Measurements from ENCODE around the gene TIPIN.

- TF ChIP-seq CTCF (IDR thresholded peaks at IDR 0.05) (no peak), POLR2A (IDR thresholded peaks at IDR 0.05) (no peak)
Observed at GRCh38 chr15:66404122-66404521, 47.6 kb upstream of the TIPIN start.
